NCI-H2171 treated with DMSO at 0.1 percent for 48 hours (cell line): ENCODE measurements around the gene KRT74.

ENCODE experiments used
- DNase-seq: peaks from one replicate; lab custom pipeline; 2025; lab: John Stamatoyannopoulos, UW

Gene KRT74

GRCh38 chr12:52537101-52537500 is 36.5 kb downstream of the KRT74 start:
- DNase-seq: peak; percentile 52

- DNase-seq: peak; percentile 42
Measured at GRCh38 chr12:52535574-52535973, 38.1 kb downstream of the KRT74 start.

- no peak for DNase-seq
Measured at GRCh38 chr12:52534482-52534881, 39.2 kb downstream of the KRT74 start.

- no peak for DNase-seq
Measured at GRCh38 chr12:52533686-52534470, 39.8 kb downstream of the KRT74 start.

- DNase-seq: no peak
Measured at GRCh38 chr12:52532636-52533035, 41.0 kb downstream of the KRT74 start.

- DNase-seq: no peak
Measured at GRCh38 chr12:52531566-52532300, 41.9 kb downstream of the KRT74 start.

GRCh38 chr12:52530905-52531304 is 42.7 kb downstream of the KRT74 start:
- no peak for DNase-seq

GRCh38 chr12:52530366-52530765 is 43.3 kb downstream of the KRT74 start:
- no peak for DNase-seq

GRCh38 chr12:52529846-52530245 is 43.8 kb downstream of the KRT74 start:
- DNase-seq: no peak

- no peak for DNase-seq
Measured at GRCh38 chr12:52529417-52529816, 44.2 kb downstream of the KRT74 start.

- DNase-seq: no peak
Measured at GRCh38 chr12:52528641-52529143, 45.0 kb downstream of the KRT74 start.

GRCh38 chr12:52527121-52527800 is 46.4 kb downstream of the KRT74 start:
- no peak for DNase-seq

GRCh38 chr12:52526511-52526951 is 47.1 kb downstream of the KRT74 start:
- no peak for DNase-seq

GRCh38 chr12:52525661-52526499 is 47.8 kb downstream of the KRT74 start:
- no peak for DNase-seq

- DNase-seq: no peak
Measured at GRCh38 chr12:52524898-52525591, 48.6 kb downstream of the KRT74 start.

GRCh38 chr12:52524241-52524897 is 49.3 kb downstream of the KRT74 start:
- no peak for DNase-seq

- DNase-seq: no peak
Measured at GRCh38 chr12:52523824-52524223, 49.8 kb downstream of the KRT74 start.

- DNase-seq: no peak
Measured at GRCh38 chr12:52522346-52523011, 51.2 kb downstream of the KRT74 start.

- peak; percentile 67 for DNase-seq
Measured at GRCh38 chr12:52521568-52522266, 51.9 kb downstream of the KRT74 start.
